Sigmoid colon (tissue), 4 donors: ENCODE measurements around the gene MINK1.

ENCODE experiments used
- EP300 ChIP-seq, 4 donors: sonication (generic); formaldehyde crosslinking; IDR thresholded peaks; one replicate each; pipeline ENCODE4 v1.6.1; 2017; ENCODE audit warnings: antibody characterized with exemption in 4 of 4
- TF ChIP-seq, protein P1 (sequence below), 4 experiments: fragments of 450-650 bp in 3 of 4; fragments of 200-600 bp in 1 of 4; IDR thresholded peaks; one replicate each; pipeline ENCODE4 v1.5.1; 2016 to 2019; ENCODE audit warnings: antibody characterized with exemption in 4 of 4, mild to moderate bottlenecking in 3 of 4, moderate library complexity in 2 of 4

DNA sequence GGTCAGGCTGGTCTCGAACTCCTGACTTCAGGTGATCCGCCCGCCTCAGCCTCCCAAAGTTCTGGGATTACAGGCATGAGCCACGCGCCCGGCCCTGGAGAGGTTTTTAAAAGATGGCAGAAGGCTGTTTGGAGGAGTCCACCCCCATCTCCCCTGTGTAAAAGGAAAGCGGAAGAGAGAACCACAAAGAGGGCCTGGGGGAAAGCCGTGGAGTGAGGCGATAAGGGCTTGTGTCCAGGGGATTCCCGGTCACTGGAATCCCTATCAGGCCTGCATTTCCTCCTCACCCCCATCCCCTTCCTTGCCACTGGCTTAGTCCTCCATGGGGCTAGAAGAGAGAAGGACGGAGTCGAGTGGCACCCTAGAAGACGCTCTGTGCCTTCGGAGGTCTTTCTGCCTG, 98.8 kb downstream of the MINK1 start, which contains the start of gene GP1BA:
- TF ChIP-seq EP300 (IDR thresholded peaks at IDR 0.05): no peak
- TF ChIP-seq, protein P1, sequence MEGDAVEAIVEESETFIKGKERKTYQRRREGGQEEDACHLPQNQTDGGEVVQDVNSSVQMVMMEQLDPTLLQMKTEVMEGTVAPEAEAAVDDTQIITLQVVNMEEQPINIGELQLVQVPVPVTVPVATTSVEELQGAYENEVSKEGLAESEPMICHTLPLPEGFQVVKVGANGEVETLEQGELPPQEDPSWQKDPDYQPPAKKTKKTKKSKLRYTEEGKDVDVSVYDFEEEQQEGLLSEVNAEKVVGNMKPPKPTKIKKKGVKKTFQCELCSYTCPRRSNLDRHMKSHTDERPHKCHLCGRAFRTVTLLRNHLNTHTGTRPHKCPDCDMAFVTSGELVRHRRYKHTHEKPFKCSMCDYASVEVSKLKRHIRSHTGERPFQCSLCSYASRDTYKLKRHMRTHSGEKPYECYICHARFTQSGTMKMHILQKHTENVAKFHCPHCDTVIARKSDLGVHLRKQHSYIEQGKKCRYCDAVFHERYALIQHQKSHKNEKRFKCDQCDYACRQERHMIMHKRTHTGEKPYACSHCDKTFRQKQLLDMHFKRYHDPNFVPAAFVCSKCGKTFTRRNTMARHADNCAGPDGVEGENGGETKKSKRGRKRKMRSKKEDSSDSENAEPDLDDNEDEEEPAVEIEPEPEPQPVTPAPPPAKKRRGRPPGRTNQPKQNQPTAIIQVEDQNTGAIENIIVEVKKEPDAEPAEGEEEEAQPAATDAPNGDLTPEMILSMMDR (IDR thresholded peaks at IDR 0.05): no peak
